ENCODE measurements around the gene IFIT1.
"Not testable (repeated sequence)": the region's sequence is repeated elsewhere in the genome, so short reads cannot be mapped to it uniquely, and the experiment has no call there.

IFIT1 gene

DNA sequence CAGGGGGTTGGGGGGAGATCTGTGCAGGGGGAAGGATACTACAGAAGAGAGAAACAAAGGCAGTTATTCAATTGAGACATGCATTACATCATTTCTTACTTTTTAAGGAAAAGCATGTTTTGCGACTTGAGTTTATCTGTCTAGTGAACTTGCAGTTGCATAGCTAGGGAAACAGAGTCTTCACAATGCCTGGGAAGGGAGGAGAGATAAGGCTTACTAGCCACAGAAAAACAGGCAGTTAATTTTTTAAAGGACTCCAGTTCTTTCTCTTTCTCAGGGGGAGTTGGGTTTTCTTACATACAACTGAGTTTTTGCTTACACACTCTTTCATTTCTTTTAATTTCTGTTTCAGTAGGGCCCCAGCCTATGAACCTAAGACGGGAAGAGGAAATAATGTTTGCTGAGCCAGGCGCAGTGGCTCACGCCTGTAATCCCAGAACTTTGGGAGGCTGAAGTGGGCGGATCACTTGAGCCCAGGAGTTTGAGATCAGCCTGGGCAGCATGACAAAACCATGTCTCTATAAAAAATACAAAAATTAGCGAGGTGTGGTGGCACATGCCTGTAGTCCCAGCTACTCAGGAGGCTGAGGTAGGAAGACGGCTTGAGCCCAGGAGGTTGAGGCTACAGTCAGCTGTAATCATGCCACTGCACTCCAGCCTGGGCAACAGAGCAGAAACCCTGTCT is 41.6 kb upstream of the IFIT1 start:
- H3K4me1 ChIP-seq (ENCODE audit: control insufficient read depth, insufficient read depth, low read length, poor library complexity, severe bottlenecking); DNase-seq; H3K27ac ChIP-seq (ENCODE audit: insufficient read depth, low read length, poor library complexity, severe bottlenecking); H3K9me3 ChIP-seq (ENCODE audit: control insufficient read depth, low read length); H3K27me3 ChIP-seq (replicated peaks; ENCODE audit: control insufficient read depth, insufficient read depth, low read length, poor library complexity, severe bottlenecking); H3K36me3 ChIP-seq (ENCODE audit: control insufficient read depth, insufficient read depth, low read length); H3K4me3 ChIP-seq (ENCODE audit: insufficient read depth, low read depth, low read length, poor library complexity, severe bottlenecking): not testable (repeated sequence)

DNA sequence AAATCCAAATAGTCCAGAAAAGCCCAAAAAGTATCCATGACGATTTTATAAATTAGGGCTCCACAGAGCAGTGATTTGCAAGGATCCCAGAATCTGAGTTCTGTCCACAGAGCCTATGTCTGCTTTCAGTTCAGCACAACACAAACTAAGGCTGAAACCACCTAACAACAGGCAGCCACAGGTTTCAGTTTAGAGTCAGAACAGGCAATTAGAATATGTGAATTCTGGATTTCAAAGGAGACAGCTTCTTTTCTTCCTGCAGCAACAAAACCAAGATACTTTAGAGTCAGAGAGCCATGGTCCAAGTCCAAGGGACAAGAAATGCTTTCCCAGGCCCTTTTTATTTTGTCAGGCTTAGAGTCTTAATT is 41.0 kb upstream of the IFIT1 start:
- H3K27me3 ChIP-seq (replicated peaks; ENCODE audit: control insufficient read depth, insufficient read depth, low read length, poor library complexity, severe bottlenecking): no peaks in the 10 kb centered on the region
- DNase-seq: no peak
- H3K36me3 ChIP-seq (ENCODE audit: control insufficient read depth, insufficient read depth, low read length): no peaks in the 10 kb centered on the region
- no peaks in the 10 kb centered on the region for H3K4me1 ChIP-seq (ENCODE audit: control insufficient read depth, insufficient read depth, low read length, poor library complexity, severe bottlenecking)
- H3K4me3 ChIP-seq (ENCODE audit: insufficient read depth, low read depth, low read length, poor library complexity, severe bottlenecking): no peak overlapping the region
- H3K9me3 ChIP-seq (ENCODE audit: control insufficient read depth, low read length): no peaks in the 10 kb centered on the region
- no peak overlapping the region for H3K27ac ChIP-seq (ENCODE audit: insufficient read depth, low read length, poor library complexity, severe bottlenecking)

DNA sequence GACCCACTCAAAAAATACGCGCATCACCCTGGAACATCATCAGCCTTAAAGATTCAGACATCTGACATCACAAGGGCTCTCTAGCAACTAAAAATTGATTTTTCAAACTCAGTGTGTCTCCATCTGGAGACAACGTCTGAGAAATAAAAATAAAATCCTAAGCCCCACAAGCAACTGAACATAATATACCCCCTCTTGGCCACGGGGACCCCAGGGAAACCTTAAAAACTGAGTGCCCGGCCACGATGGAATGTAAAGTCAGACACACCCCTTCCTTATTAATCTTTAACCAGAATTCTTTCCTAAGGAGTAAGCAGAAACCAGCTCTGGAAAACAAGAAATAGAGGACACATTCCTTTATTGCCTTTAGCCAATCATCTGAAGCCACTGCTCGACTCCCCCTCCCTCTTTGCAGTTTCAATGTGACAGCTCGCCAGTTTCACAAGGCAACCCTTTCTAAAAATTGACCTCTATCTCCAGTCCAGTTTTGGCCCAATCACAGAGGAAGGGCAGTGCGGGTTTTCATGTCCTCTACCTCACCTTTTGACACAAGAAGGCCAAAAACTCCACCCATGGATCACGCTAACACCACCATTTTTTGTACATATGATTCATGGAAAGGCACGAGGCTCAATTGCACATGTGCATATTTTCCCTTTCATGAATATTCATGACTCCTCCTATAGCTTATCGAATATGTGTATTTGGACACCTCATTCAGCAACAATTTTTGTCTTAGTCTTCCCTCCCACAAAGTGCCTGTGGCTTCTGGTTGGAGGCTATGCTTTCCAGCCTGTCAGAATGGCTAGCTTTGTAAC is 40.4 kb upstream of the IFIT1 start:
- Histone ChIP-seq H3K4me1 (ENCODE audit: control insufficient read depth, insufficient read depth, low read length, poor library complexity, severe bottlenecking) (no peaks in the 10 kb centered on the region), H3K9me3 (ENCODE audit: control insufficient read depth, low read length) (no peaks in the 10 kb centered on the region), H3K27me3 (replicated peaks; ENCODE audit: control insufficient read depth, insufficient read depth, low read length, poor library complexity, severe bottlenecking) (no peaks in the 10 kb centered on the region), H3K27ac (ENCODE audit: insufficient read depth, low read length, poor library complexity, severe bottlenecking) (no peak overlapping the region), H3K36me3 (ENCODE audit: control insufficient read depth, insufficient read depth, low read length) (no peaks in the 10 kb centered on the region), H3K4me3 (ENCODE audit: insufficient read depth, low read depth, low read length, poor library complexity, severe bottlenecking) (no peak overlapping the region)
- no peak for DNase-seq

DNA sequence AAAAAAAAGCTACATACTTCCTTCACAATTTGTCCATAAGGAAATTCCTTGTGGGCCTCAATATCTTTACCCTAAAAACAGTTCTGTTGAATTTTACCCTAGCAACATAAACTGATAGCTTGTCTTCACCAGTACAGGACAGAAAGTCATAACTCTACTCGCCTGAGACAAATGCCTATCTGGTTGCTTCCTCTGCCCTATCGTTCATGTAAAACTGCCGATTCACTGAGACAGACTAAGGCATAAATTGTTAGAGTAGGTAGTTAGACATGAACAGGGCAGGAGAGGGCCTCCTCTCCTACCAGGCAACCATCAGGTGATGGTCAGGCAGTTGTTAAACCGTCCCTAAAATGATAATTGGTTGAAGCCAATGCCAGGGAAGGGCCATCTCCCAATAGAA is 39.6 kb upstream of the IFIT1 start:
- no peaks in the 10 kb centered on the region for H3K36me3 ChIP-seq (ENCODE audit: control insufficient read depth, insufficient read depth, low read length)
- H3K4me1 ChIP-seq (ENCODE audit: control insufficient read depth, insufficient read depth, low read length, poor library complexity, severe bottlenecking): no peaks in the 10 kb centered on the region
- H3K9me3 ChIP-seq (ENCODE audit: control insufficient read depth, low read length): no peaks in the 10 kb centered on the region
- H3K27me3 ChIP-seq (replicated peaks; ENCODE audit: control insufficient read depth, insufficient read depth, low read length, poor library complexity, severe bottlenecking): no peaks in the 10 kb centered on the region
- H3K4me3 ChIP-seq (ENCODE audit: insufficient read depth, low read depth, low read length, poor library complexity, severe bottlenecking): no peak overlapping the region
- no peak for DNase-seq
- H3K27ac ChIP-seq (ENCODE audit: insufficient read depth, low read length, poor library complexity, severe bottlenecking): no peak overlapping the region

DNA sequence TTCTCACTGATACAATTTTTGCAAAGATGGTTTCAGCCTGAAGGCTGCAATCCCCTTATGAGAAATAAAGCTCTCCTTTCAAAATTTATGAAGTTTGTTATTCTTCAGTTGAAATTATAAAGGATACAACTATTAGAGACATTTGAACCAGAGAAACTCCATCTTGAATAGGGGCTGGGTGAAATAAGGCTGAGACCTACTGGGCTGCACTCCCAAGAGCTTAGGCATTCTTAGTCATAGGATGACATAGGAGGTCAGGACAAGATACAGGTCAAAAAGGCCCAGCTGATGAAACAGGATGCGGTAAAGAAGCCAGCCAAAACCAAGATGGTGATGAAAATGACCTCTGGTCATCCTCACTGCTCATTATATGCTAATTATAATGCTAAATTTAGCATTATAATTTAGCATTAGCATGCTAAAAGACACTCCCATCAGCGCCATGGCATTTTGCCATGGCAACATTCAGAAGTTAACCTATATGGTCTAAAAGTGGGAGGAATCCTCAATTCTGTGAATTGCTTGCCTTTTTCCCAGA is 37.0 kb upstream of the IFIT1 start:
- Histone ChIP-seq H3K36me3 (ENCODE audit: control insufficient read depth, insufficient read depth, low read length) (no peaks in the 10 kb centered on the region), H3K9me3 (ENCODE audit: control insufficient read depth, low read length) (no peaks in the 10 kb centered on the region), H3K4me3 (ENCODE audit: insufficient read depth, low read depth, low read length, poor library complexity, severe bottlenecking) (no peak overlapping the region), H3K27ac (ENCODE audit: insufficient read depth, low read length, poor library complexity, severe bottlenecking) (no peak overlapping the region), H3K27me3 (replicated peaks; ENCODE audit: control insufficient read depth, insufficient read depth, low read length, poor library complexity, severe bottlenecking) (no peaks in the 10 kb centered on the region), H3K4me1 (ENCODE audit: control insufficient read depth, insufficient read depth, low read length, poor library complexity, severe bottlenecking) (no peaks in the 10 kb centered on the region)
- DNase-seq: no peak

DNA sequence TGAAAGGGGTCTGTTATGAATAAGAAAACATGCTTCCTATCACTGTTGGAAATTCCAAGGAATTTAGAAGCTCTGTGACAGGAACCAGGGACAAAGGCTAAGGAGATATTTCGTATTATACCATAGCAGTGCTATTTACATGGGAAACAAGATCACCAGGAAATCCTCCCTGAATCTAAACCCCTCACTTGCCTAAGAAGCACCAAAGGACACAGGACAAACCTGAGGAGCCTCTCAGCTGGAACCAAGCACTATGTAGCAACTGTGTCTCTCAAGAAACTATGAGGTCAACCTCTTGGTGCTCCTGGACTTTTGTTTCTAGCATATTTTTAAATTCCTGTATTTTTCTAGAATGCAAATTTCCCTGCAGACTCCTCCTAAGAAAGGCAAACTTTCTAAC is 35.3 kb upstream of the IFIT1 start:
- Histone ChIP-seq H3K36me3 (ENCODE audit: control insufficient read depth, insufficient read depth, low read length) (no peaks in the 10 kb centered on the region), H3K27ac (ENCODE audit: insufficient read depth, low read length, poor library complexity, severe bottlenecking) (no peak overlapping the region), H3K4me3 (ENCODE audit: insufficient read depth, low read depth, low read length, poor library complexity, severe bottlenecking) (no peak overlapping the region), H3K4me1 (ENCODE audit: control insufficient read depth, insufficient read depth, low read length, poor library complexity, severe bottlenecking) (no peaks in the 10 kb centered on the region), H3K27me3 (replicated peaks; ENCODE audit: control insufficient read depth, insufficient read depth, low read length, poor library complexity, severe bottlenecking) (no peaks in the 10 kb centered on the region), H3K9me3 (ENCODE audit: control insufficient read depth, low read length) (no peaks in the 10 kb centered on the region)
- DNase-seq: no peak

DNA sequence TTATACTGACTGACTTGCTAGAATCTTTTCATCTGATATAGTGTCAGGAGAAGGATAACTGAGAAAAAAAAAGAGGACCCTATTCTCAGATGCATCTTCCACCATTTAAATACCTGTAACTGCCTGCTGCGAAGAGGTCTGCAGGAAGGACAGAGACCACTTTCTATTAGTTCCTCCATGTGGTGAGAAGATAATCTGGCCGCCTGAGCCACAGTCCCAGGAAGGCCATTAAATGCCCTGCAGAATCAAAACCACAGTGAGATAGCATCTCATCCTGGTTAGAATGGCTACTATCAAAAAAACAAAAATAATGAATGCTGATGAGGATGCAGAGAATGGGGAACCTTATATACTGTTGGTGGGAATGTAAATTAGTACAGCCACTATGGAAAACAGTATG is 34.4 kb upstream of the IFIT1 start:
- no peaks in the 10 kb centered on the region for H3K36me3 ChIP-seq (ENCODE audit: control insufficient read depth, insufficient read depth, low read length)
- no peaks in the 10 kb centered on the region for H3K9me3 ChIP-seq (ENCODE audit: control insufficient read depth, low read length)
- no peak overlapping the region for H3K4me3 ChIP-seq (ENCODE audit: insufficient read depth, low read depth, low read length, poor library complexity, severe bottlenecking)
- H3K27me3 ChIP-seq (replicated peaks; ENCODE audit: control insufficient read depth, insufficient read depth, low read length, poor library complexity, severe bottlenecking): no peaks in the 10 kb centered on the region
- H3K27ac ChIP-seq (ENCODE audit: insufficient read depth, low read length, poor library complexity, severe bottlenecking): no peak overlapping the region
- no peak for DNase-seq
- no peaks in the 10 kb centered on the region for H3K4me1 ChIP-seq (ENCODE audit: control insufficient read depth, insufficient read depth, low read length, poor library complexity, severe bottlenecking)

DNA sequence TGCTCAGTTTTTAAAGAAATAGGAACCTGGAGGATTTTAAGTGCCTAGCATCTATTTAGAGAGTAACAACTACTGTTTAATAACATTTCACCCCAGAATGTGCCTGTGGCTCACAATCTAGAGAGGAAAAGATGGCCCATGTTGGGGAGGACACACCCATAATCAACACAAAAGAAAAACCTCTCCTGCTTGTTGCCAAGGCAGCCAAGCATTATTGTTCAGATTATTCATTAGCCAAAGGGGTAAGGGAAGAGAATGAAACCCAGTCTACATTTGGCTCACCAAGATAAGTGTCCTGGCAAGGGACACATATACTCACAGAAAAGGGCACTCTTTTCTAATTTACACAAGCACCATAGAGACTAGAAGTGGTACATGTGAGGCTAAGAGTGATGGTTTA is 32.3 kb upstream of the IFIT1 start:
- H3K27me3 ChIP-seq (replicated peaks; ENCODE audit: control insufficient read depth, insufficient read depth, low read length, poor library complexity, severe bottlenecking): no peaks in the 10 kb centered on the region
- H3K9me3 ChIP-seq (ENCODE audit: control insufficient read depth, low read length): no peaks in the 10 kb centered on the region
- no peak overlapping the region for H3K4me3 ChIP-seq (ENCODE audit: insufficient read depth, low read depth, low read length, poor library complexity, severe bottlenecking)
- no peaks in the 10 kb centered on the region for H3K4me1 ChIP-seq (ENCODE audit: control insufficient read depth, insufficient read depth, low read length, poor library complexity, severe bottlenecking)
- DNase-seq: no peak
- H3K36me3 ChIP-seq (ENCODE audit: control insufficient read depth, insufficient read depth, low read length): no peaks in the 10 kb centered on the region
- H3K27ac ChIP-seq (ENCODE audit: insufficient read depth, low read length, poor library complexity, severe bottlenecking): no peak overlapping the region

DNA sequence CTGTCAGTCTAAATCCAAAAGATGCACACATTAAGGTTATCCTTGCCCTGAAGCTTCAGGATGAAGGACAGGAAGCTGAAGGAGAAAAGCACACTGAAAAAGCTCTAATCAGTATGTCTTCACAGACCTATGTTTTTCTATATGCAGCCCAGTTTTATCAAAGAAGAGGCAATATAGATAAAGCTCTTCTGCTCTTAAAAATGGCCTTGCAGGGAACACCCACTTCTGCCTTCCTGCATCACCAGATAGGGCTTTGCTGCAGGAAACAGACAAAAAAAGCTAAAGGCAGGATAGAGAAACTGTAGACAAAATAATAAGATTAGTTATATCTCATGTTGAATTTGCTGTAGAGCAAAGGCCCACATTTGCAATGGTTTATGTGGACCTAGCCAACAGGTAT is 29.5 kb upstream of the IFIT1 start:
- Histone ChIP-seq H3K27me3 (replicated peaks; ENCODE audit: control insufficient read depth, insufficient read depth, low read length, poor library complexity, severe bottlenecking) (no peaks in the 10 kb centered on the region), H3K4me1 (ENCODE audit: control insufficient read depth, insufficient read depth, low read length, poor library complexity, severe bottlenecking) (no peaks in the 10 kb centered on the region), H3K27ac (ENCODE audit: insufficient read depth, low read length, poor library complexity, severe bottlenecking) (no peak overlapping the region), H3K36me3 (ENCODE audit: control insufficient read depth, insufficient read depth, low read length) (no peaks in the 10 kb centered on the region), H3K9me3 (ENCODE audit: control insufficient read depth, low read length) (no peaks in the 10 kb centered on the region), H3K4me3 (ENCODE audit: insufficient read depth, low read depth, low read length, poor library complexity, severe bottlenecking) (no peak overlapping the region)
- DNase-seq: no peak

DNA sequence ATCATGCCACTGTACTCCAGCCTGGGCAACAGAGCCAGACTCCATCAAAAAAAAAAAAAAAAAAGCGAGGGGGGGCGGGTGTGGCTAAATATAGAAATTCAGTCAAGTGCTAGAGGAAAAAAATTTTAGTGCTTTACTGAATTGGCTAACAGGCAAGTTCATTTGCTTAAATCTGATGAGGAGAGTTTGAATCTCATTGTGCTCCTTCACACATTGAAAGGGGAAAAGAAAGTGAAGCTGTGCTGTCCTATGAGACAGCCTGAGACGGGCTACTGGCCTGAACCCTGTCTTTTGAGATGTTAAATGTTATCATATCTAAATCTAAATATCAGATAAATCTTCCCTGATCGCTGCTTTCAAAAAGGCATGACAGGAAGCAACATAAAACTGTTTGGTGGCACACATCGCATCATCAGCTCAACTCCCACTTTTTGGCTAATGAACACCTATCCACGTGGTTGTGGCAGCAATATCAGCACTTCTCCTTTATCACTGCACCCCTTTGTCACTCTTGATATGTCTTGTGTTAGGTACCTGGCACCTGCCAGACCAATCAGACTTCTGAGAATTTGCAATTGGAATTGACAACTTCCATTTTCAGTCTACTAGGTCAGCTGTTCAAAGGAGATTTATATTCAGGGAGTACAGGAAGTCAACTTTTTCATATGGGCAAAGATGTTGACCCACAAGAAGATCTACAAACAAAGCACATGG is 28.5 kb upstream of the IFIT1 start:
- Histone ChIP-seq H3K4me3 (ENCODE audit: insufficient read depth, low read depth, low read length, poor library complexity, severe bottlenecking) (no peak overlapping the region), H3K27me3 (replicated peaks; ENCODE audit: control insufficient read depth, insufficient read depth, low read length, poor library complexity, severe bottlenecking) (no peaks in the 10 kb centered on the region), H3K4me1 (ENCODE audit: control insufficient read depth, insufficient read depth, low read length, poor library complexity, severe bottlenecking) (no peaks in the 10 kb centered on the region), H3K27ac (ENCODE audit: insufficient read depth, low read length, poor library complexity, severe bottlenecking) (no peak overlapping the region), H3K9me3 (ENCODE audit: control insufficient read depth, low read length) (no peaks in the 10 kb centered on the region), H3K36me3 (ENCODE audit: control insufficient read depth, insufficient read depth, low read length) (no peaks in the 10 kb centered on the region)
- no peak for DNase-seq
